SU-DHL-6 (cell line): ENCODE results near the gene ZNF138.

ENCODE experiments used
- H2AFZ ChIP-seq: fragments of 200-600 bp; sonication (generic); 2 replicates; pipeline ENCODE4 v1.6.1; 2014; ENCODE audit warnings: low read depth, mild to moderate bottlenecking, moderate library complexity, mixed read lengths, antibody characterized with exemption, low read length; ENCODE audit not compliant: severe bottlenecking
- H3F3A ChIP-seq: fragments of 200-600 bp; shearing (Covaris generic); 2 replicates; pipeline ENCODE4 v1.6.0; 2016; ENCODE audit warnings: antibody characterized with exemption, mild to moderate bottlenecking; ENCODE audit not compliant: insufficient read depth
- H3K27ac ChIP-seq: fragments of 200-600 bp; sonication (generic); 2 replicates; pipeline ENCODE4 v1.5.1; 2016; ENCODE audit warnings: low read depth, mild to moderate bottlenecking, low read length, moderate library complexity, mixed read lengths
- H3K27me3 ChIP-seq: fragments of 200-600 bp; sonication (generic), shearing (Covaris generic); 2 replicates; pipeline ENCODE4 v1.6.0; 2014; ENCODE audit warnings: mild to moderate bottlenecking, low read length
- H3K36me3 ChIP-seq: fragments of 200-600 bp; sonication (generic); 2 replicates; pipeline ENCODE4 v1.6.1; 2014; ENCODE audit warnings: mild to moderate bottlenecking, low read length, mixed read lengths
- H3K4me2 ChIP-seq: fragments of 300-600, 200-600 bp; shearing (Covaris generic), sonication (generic); 2 replicates; pipeline ENCODE4 v1.6.0; 2014; ENCODE audit warnings: low read length, low read depth, mild to moderate bottlenecking; ENCODE audit not compliant: poor library complexity, severe bottlenecking
- H3K4me3 ChIP-seq: fragments of 200-600 bp; sonication (generic); 2 replicates; pipeline ENCODE4 v1.5.1; 2014; ENCODE audit warnings: antibody characterized with exemption, low read length, mild to moderate bottlenecking, mixed read lengths; ENCODE audit not compliant: insufficient read depth, poor library complexity, severe bottlenecking
- H3K79me2 ChIP-seq: fragments of 200-600 bp; sonication (generic); 2 replicates; pipeline ENCODE4 v1.6.1; 2014; ENCODE audit warnings: mild to moderate bottlenecking, low read length, moderate library complexity; ENCODE audit not compliant: insufficient read depth
- H3K9ac ChIP-seq: fragments of 200-600 bp; sonication (generic); 2 replicates; pipeline ENCODE4 v1.7.0; 2014; ENCODE audit warnings: mild to moderate bottlenecking, low read length
- H3K9me2 ChIP-seq: fragments of 200-600 bp; sonication (generic); replicated peaks from 2 replicates; pipeline ENCODE4 v1.6.1; 2014; ENCODE audit warnings: low read length; ENCODE audit not compliant: insufficient read depth
- H3K9me3 ChIP-seq: fragments of 200-600 bp; sonication (generic); 2 replicates; pipeline ENCODE4 v1.6.1; 2014; ENCODE audit warnings: low read length, mixed read lengths; ENCODE audit not compliant: insufficient read depth
- H4K20me1 ChIP-seq: fragments of 200-600 bp; sonication (generic); 2 replicates; pipeline ENCODE4 v1.6.1; 2014; ENCODE audit warnings: low read depth, mild to moderate bottlenecking, antibody characterized with exemption, low read length, moderate library complexity, mixed read lengths
- CTCF ChIP-seq: fragments of 200-600 bp; sonication (generic); IDR thresholded peaks from one replicate; pipeline ENCODE4 v1.5.1; 2017; ENCODE audit warnings: antibody characterized with exemption, mild to moderate bottlenecking, low read length, moderate library complexity; ENCODE audit not compliant: insufficient read depth, poor library complexity, severe bottlenecking
- EZH2phosphoT487 ChIP-seq: fragments of 200-600 bp; sonication (generic), shearing (Covaris generic); conservative IDR thresholded peaks from 2 replicates; pipeline ENCODE4 v1.6.1; 2018; ENCODE audit warnings: mild to moderate bottlenecking, antibody characterized with exemption, low read length, moderate library complexity, mixed read lengths

The ZNF138 gene

GRCh38 chr7:64879086-64879730, 85.0 kb downstream of the ZNF138 start:
- Histone ChIP-seq H3K36me3 (no peaks in the 10 kb centered on the region), H3K79me2 (no peaks in the 10 kb centered on the region), H3F3A (no peaks in the 10 kb centered on the region), H3K9me2 (no peaks in the 10 kb centered on the region), H4K20me1 (no peaks in the 10 kb centered on the region), H3K27ac (no peak overlapping the region), H2AFZ (no peak overlapping the region), H3K27me3 (no peaks in the 10 kb centered on the region), H3K4me3 (no peak overlapping the region), H3K9me3 (no peaks in the 10 kb centered on the region), H3K4me2 (no peak overlapping the region), H3K9ac (no peak overlapping the region)
- TF ChIP-seq CTCF: no peak
- no peak for TF ChIP-seq EZH2phosphoT487

- Histone ChIP-seq H2AFZ (no peak overlapping the region), H3K9ac (no peak overlapping the region), H3K4me3 (no peak overlapping the region), H3K9me3 (no peaks in the 10 kb centered on the region), H3K79me2 (no peaks in the 10 kb centered on the region), H3K27me3 (no peaks in the 10 kb centered on the region), H3K27ac (no peak overlapping the region), H3K4me2 (no peak overlapping the region), H3K9me2 (no peaks in the 10 kb centered on the region), H3F3A (no peaks in the 10 kb centered on the region), H4K20me1 (no peaks in the 10 kb centered on the region), H3K36me3 (no peaks in the 10 kb centered on the region)
- no peak for TF ChIP-seq EZH2phosphoT487
- no peak for TF ChIP-seq CTCF
Observed at GRCh38 chr7:64879800-64880199, 85.6 kb downstream of the ZNF138 start.

GRCh38 chr7:64880322-64881297, 86.4 kb downstream of the ZNF138 start:
- H3K27me3 ChIP-seq: no peaks in the 10 kb centered on the region
- TF ChIP-seq EZH2phosphoT487 (no peak), CTCF (no peak)
- H2AFZ ChIP-seq: no peak overlapping the region
- no peak overlapping the region for H3K9ac ChIP-seq
- no peaks in the 10 kb centered on the region for H3K79me2 ChIP-seq
- H3K36me3 ChIP-seq: no peaks in the 10 kb centered on the region
- H3K4me3 ChIP-seq: no peak overlapping the region
- H3K9me3 ChIP-seq: no peaks in the 10 kb centered on the region
- H3K4me2 ChIP-seq: no peak overlapping the region
- H3F3A ChIP-seq: no peaks in the 10 kb centered on the region
- H4K20me1 ChIP-seq: no peaks in the 10 kb centered on the region
- no peaks in the 10 kb centered on the region for H3K9me2 ChIP-seq
- H3K27ac ChIP-seq: no peak overlapping the region
